Adrenal gland (tissue), 12 donors: ENCODE results near the gene CNTD1. TPM values are rescaled to one million over a fixed set of nuclear protein-coding genes. Genes with fewer than 3 reads are reported as not detected.

ENCODE experiments used
- DNase-seq, 7 donors: peaks; one replicate each; pipeline ENCODE4 v3.0.0-alpha.2; 2019 to 2020
- H3K27ac ChIP-seq, 5 donors: fragments of 200-600 bp; sonication (generic) in 4 of 5; 1 replicate in 3 of 5; 2 replicates in 2 of 5; pipeline versions ENCODE4 v1.5.1 to v1.8.0; 2016 to 2020; ENCODE audit warnings: mild to moderate bottlenecking in 1 of 5
- H3K27me3 ChIP-seq: fragments of 200-600 bp; 2 replicates; pipeline ENCODE4 v1.8.0; 2021
- H3K36me3 ChIP-seq, 2 donors: fragments of 200-600 bp; replicated peaks in 1 of 2; 1 replicate in 1 of 2; 2 replicates in 1 of 2; pipeline versions ENCODE4 v1.5.1 to v1.8.0; 2018 to 2022
- H3K4me1 ChIP-seq, 2 donors: fragments of 200-600 bp; replicated peaks in 1 of 2; 1 replicate in 1 of 2; 2 replicates in 1 of 2; pipeline versions ENCODE4 v1.5.1 to v1.8.0; 2018 to 2021
- H3K4me3 ChIP-seq, 4 donors: fragments of 200-600 bp; sonication (generic) in 3 of 4; one replicate each; pipeline ENCODE4 v1.5.1; 2016 to 2018
- H3K9me3 ChIP-seq, 3 donors: fragments of 200-600 bp; sonication (generic) in 1 of 3; replicated peaks in 1 of 3; 1 replicate in 2 of 3; 2 replicates in 1 of 3; pipeline versions ENCODE4 v1.5.1 to v1.8.0; 2016 to 2021
- CTCF ChIP-seq, 6 experiments: fragments of 450-650 bp in 4 of 6; fragments of 200-600 bp in 2 of 6; sonication (generic) in 1 of 6; IDR thresholded peaks; 1 replicate in 5 of 6; 2 replicates in 1 of 6; pipeline versions ENCODE4 v1.5.1 to v1.8.0; 2016 to 2021; ENCODE audit warnings: antibody characterized with exemption in 6 of 6, mild to moderate bottlenecking in 2 of 6, moderate library complexity in 1 of 6
- POLR2A ChIP-seq, 2 donors: fragments of 450-650 bp; IDR thresholded peaks; one replicate each; pipeline ENCODE4 v1.6.1; 2017; ENCODE audit warnings: antibody characterized with exemption in 2 of 2, mild to moderate bottlenecking in 2 of 2, moderate library complexity in 1 of 2
- WGBS, 4 donors: extraction: QIAGEN DNeasy Blood & Tissue Kit in 2 of 4; methylation state at CpG; one replicate each; pipeline versions ENCODE4 v1.1.5 to v1.1.7; 2013 to 2017; 5-methylcytosine and 5-hydroxymethylcytosine counted together
- intact Hi-C, 2 donors: fragments of 100-400 bp; cut with DNase I; formaldehyde crosslinking; loops; one replicate each; pipeline versions ENCODE4 v1.14.1 to v1.15.0; 2022 to 2023
- polyA plus RNA-seq, 3 donors: library from polyadenylated mRNA; stranded (reverse); fragments of 200-250 nt in 2 of 3; fragments of 350-450 nt in 1 of 3; fragmentation: Illumina TruSeq in 1 of 3; extraction: RNeasy Lipid Tissue Mini Kit (QIAGEN cat#74804) in 1 of 3; gene quantifications; one replicate each; pipeline ENCODE4 v1.2.3, GENCODE V29; 2013 to 2014
- total RNA-seq, 9 donors: library from RNA; depleted of rRNA in 4 of 9; stranded (reverse); fragments of >200 nt in 4 of 9; fragments of 120-200 nt in 1 of 9; fragmentation: NEBNext Ultra II Directional in 1 of 9; extraction: Animal tissue kit (Norgen Biotek cat#: 25700) in 1 of 9; gene quantifications; one replicate each; pipeline versions ENCODE4 v1.1.0 to v1.2.4, GENCODE V29; 2013 to 2023
- donor health status: healthy with polysubstance abuse.
- donor health status: Bipolar disorder and iron deficiency.
- donor health status: DM: yes; HTN: yes; CAD: no.
- donor health status: DM: no; HTN: no; CAD: no.
- donor health status: DM: no; HTN: no; CAD: no.
- donor health status: DM: yes; HTN: yes; CAD: no.

The CNTD1 gene
- total and polyA plus RNA-seq, 12 donors: 0.24 to 8.2 (median 0.32) TPM; not detected in 5

DNA sequence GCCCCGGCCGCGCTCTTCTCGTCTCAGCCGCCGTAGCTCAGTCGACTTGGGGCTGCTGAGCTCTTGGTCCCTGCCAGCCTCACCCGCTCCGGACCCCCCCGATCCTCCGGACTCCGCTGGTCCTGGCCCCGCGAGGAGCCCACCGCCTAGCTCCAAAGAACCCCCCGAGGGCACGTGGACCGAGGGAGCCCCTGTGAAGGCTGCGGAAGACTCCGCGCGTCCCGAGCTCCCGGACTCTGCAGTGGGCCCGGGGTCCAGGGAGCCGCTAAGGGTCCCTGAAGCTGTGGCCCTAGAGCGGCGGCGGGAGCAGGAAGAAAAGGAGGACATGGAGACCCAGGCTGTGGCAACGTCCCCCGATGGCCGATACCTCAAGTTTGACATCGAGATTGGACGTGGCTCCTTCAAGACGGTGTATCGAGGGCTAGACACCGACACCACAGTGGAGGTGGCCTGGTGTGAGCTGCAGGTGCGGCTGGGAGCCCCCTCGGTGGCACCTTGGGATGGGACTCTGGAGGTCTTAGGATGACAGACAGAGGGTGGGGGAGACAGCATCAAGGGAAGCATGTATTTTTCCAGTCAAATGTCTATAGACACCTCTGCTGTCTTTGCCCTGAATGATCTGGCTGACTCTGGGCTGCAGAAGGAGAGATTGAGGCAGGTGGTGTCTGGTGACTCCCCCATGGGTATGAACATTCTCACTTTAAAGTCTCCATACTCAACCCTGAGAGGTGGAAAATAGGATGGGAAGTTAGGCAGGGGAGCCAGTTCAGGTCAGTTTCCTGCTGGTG is 17.6 kb upstream of the CNTD1 start:
- no peak overlapping the region for H3K27ac ChIP-seq
- H3K9me3 ChIP-seq: no peaks in the 10 kb centered on the region
- peaks cover 0 to 38% of the 10 kb centered on the region in 2 donors for H3K36me3 ChIP-seq
- H3K4me3 ChIP-seq: peak overlapping the region in 1 of 4 donors; percentile 38
- intact Hi-C loops: no loop called here
- 6 to 18% (median 7%) methylated on average over 18 to 39 of the region's 39 CpGs for WGBS, 4 donors
- no peak for DNase-seq
- peaks cover 48% of the 10 kb centered on the region for H3K27me3 ChIP-seq
- peaks cover 0 to 16% of the 10 kb centered on the region in 2 donors for H3K4me1 ChIP-seq
- TF ChIP-seq CTCF (IDR thresholded peaks at IDR 0.05): no peak
- TF ChIP-seq POLR2A (IDR thresholded peaks at IDR 0.05): no peak

DNA sequence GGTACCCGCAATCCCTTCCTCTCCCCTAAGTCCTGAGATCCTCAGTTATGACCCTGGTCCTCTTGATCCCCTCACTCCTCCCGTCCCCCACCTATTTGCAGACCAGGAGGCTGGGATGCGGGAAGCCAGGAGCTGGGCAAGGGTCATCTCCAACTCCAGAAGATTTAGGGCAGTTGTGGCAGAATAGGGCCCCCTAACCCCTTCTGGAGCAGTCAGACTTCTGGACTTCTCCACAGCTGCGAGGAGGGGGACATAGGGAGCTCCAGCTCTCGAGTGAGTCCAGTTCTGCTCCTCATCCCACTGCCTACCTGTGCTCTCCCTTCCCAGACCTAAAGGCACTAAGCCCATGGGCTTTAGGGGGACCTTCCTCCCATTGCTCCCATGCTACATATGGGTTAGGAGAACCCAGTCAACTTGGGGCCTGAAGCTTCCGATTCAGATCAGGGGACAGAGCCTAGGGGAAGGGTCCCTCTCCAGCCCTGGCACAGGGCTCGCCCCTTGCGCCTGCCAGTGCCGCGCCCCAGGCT is 17.0 kb upstream of the CNTD1 start:
- Histone ChIP-seq H3K27me3 (peaks cover 55% of the 10 kb centered on the region), H3K4me1 (peaks cover 0 to 16% of the 10 kb centered on the region in 2 donors), H3K27ac (no peak overlapping the region), H3K36me3 (peaks cover 0 to 31% of the 10 kb centered on the region in 2 donors), H3K4me3 (no peak overlapping the region), H3K9me3 (no peaks in the 10 kb centered on the region)
- intact Hi-C loops: no loop called here
- WGBS, 4 donors: 22 to 45% (median 34%) methylated on average over 6 to 10 of the region's 10 CpGs
- no peak for TF ChIP-seq POLR2A (IDR thresholded peaks at IDR 0.05)
- no peak for TF ChIP-seq CTCF (IDR thresholded peaks at IDR 0.05)
- DNase-seq: no peak

- H3K27me3 ChIP-seq: peaks cover 59% of the 10 kb centered on the region
- H3K27ac ChIP-seq: no peak overlapping the region
- H3K4me1 ChIP-seq: peaks cover 0 to 16% of the 10 kb centered on the region in 2 donors
- H3K36me3 ChIP-seq: peaks cover 0 to 24% of the 10 kb centered on the region in 2 donors
- intact Hi-C loops: no loop called here
- H3K4me3 ChIP-seq: no peak overlapping the region
- no peaks in the 10 kb centered on the region for H3K9me3 ChIP-seq
- no peak for DNase-seq
- 18 to 35% (median 22%) methylated on average over 20 to 29 of the region's 29 CpGs for WGBS, 4 donors
- TF ChIP-seq POLR2A (IDR thresholded peaks at IDR 0.05) (no peak), CTCF (IDR thresholded peaks at IDR 0.05) (no peak)
Observed at GRCh38 chr17:42782166-42783061, 16.2 kb upstream of the CNTD1 start.
